GM10266 (cell line): ENCODE data around the gene B4GALT2.

Experiments
- DNase-seq: peaks from one replicate; pipeline ENCODE4 v3.0.0; 2012; ENCODE audit errors: extremely low spot score
- TF ChIP-seq, protein P1 (sequence below): IDR thresholded peaks from 2 replicates; pipeline ENCODE4 v1.5.1; 2012; ENCODE audit warnings: mild to moderate bottlenecking, low read depth; ENCODE audit not compliant: control insufficient read depth, insufficient read depth; ENCODE audit errors: missing control alignments

B4GALT2 gene

DNA sequence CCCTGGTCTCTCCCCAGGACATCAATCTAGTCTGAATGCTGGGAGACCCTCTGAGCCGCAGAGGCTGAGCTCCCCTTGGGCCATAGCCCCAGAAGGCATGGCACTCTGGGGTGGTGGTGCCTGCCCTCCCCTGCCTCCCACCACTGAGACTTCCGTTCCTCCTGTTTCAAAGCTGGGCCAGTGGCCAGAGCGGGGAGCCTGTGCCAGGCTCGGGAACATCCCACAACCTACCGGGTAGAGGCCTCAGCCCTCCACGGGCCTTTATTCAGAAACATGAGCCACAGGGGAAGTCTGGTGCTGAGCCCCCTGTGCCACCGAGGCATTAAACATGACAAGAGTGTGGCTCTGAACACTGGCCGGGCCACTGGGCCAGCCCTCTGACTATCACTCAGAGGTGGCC is 20.4 kb downstream of the B4GALT2 start:
- TF ChIP-seq, protein P1, sequence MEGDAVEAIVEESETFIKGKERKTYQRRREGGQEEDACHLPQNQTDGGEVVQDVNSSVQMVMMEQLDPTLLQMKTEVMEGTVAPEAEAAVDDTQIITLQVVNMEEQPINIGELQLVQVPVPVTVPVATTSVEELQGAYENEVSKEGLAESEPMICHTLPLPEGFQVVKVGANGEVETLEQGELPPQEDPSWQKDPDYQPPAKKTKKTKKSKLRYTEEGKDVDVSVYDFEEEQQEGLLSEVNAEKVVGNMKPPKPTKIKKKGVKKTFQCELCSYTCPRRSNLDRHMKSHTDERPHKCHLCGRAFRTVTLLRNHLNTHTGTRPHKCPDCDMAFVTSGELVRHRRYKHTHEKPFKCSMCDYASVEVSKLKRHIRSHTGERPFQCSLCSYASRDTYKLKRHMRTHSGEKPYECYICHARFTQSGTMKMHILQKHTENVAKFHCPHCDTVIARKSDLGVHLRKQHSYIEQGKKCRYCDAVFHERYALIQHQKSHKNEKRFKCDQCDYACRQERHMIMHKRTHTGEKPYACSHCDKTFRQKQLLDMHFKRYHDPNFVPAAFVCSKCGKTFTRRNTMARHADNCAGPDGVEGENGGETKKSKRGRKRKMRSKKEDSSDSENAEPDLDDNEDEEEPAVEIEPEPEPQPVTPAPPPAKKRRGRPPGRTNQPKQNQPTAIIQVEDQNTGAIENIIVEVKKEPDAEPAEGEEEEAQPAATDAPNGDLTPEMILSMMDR: no peak
- DNase-seq: no peak

DNA sequence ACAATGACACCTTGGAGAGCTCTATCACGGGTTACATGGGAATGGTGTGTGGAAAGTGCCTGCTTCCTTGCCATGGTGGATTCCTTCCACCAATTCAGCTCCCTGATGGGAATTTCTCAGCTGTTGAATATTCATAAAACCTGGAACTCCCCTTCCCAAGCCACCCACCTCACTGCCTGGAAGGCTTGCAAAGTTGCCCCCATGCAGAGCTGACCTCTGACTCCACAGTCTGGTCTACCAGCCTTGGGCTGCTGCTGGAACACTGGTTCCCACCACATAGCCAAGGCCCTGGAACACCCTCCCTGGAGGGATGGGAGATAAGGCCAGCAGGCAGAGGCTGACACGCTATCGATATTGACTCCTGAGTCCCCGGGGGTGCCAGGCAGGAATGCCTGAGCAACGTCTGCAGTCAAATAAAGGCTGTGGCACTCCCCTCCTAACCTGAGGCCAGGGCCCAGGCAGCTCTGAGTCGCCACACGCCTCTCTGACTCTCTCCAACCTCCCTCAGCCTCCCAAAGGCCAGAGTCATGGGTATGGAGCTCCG is 21.2 kb downstream of the B4GALT2 start:
- TF ChIP-seq, protein P1: no peak
- DNase-seq: no peak

DNA sequence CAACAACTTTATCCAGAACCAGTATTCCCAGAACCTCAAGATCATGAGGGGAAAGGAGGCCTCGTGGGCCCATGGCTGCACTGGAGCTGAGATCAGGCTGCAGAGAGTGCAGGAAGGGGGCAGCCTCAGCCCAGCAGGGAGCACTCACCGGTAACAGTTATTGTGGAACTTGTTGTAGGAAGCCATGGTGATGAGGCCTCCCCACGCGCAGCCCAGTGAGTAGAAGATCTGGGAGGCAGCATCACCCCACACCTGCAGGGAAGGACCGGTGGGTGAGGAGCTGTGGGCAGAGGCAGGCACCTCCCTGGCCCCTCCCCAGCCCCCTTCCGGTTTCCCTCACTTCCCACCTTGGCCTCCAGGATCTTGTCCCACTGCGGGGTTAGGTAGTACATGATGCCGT is 23.2 kb downstream of the B4GALT2 start:
- DNase-seq: no peak
- TF ChIP-seq, protein P1: no peak

DNA sequence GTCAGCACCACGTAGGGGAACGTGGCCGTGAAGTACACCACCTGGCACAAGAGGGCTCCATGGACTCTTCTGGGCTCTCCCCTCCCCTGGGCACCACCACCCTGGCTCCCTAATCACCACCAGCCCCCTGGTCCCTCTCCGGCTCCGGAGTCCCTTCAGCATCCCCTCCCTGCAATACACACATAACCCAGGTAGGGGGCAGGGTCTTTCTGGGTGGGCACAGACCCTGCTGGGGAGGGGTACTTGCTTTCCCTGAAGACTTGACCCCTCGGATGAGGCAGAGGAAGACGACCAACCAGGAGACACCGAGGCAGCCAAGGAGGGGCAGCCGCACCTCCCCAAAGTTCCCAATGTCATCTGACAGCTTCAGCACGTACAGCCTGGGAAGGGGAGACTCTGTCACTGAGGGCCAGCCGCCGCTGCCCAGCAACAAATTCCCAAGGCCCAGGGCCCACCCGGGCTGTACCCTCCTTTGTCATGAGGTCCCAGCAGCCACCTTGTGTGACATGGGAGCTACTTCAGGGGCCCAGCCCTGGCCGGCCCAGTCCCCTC is 23.7 kb downstream of the B4GALT2 start:
- DNase-seq: no peak
- TF ChIP-seq, protein P1: no peak

DNA sequence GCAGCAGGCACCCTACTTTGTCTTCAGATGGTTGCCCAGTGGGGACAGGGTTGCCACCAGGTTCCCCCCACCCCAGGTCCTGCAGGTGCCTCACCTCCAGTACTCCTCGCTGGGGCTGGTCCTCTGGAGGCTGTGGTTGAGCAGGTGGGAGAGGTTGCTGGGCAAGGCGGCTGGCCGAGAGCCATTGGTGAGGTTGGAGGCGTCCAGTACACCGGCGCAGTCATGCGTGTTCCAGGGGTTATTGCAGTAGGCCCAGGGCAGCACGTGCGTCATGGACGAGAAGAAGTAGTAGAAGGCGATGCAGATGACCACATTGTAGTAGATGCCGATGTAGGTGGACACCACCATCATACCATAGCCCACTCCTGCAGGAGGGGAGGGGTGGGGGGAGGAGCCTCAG is 29.2 kb downstream of the B4GALT2 start:
- TF ChIP-seq, protein P1: no peak
- no peak for DNase-seq

DNA sequence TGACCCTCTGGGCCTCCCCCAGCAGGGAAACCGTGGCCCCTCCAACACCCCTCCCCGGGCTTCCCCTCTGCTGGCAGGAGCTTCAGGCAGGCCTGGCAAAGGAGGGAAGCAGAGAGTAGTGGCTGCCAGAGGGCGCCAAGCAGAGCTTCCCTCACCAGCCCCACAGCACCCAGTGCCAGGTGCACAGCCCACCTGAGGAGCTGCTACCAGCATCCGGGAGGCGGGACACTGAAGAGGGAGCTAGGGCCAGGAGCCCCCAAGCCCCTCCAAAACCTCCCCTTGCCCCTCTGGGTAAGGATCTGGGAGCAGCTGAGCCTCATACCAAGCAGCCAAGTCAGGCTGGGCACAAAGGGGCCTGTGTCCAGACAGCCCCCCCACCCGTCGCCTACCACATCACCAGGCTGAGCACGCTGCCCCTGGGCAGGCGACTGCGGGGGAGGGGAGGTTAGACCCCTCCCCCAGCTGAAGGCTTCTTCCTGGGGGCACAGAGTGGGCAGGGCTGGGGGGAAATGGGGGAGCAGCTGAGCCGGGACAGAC is 32.0 kb downstream of the B4GALT2 start:
- TF ChIP-seq, protein P1: no peak
- DNase-seq: no peak

DNA sequence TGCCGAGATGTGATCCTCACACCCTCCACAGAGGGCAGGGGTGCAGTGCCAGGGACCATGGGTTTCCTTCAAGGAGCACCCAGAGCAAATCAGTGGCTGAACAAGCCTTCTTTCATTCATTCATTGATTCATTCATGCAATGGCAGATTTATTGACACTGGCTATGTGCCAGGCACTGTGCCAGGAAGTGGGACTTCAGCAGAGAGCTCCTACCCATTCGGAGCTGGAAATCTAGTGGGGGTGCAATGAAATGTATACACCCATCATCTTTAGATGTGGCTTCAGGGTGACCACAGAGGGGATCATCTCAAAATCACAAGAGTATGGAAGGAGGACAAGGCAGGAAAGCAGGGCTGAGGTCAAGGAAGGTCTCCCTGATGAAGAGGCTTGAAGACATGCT is 33.4 kb downstream of the B4GALT2 start:
- TF ChIP-seq, protein P1: no peak
- DNase-seq: no peak
